Astrocyte (in vitro differentiated cells and primary cell): Measurements from ENCODE around the gene CLIP2.

Source experiments
- EZH2 ChIP-seq: IDR thresholded peaks from 2 replicates; pipeline ENCODE4 v1.6.1; 2012; ENCODE audit warnings: mild to moderate bottlenecking, low read length, inconsistent platforms; ENCODE audit not compliant: insufficient read depth
- TF ChIP-seq, protein P1 (sequence below): IDR thresholded peaks from 2 replicates; pipeline ENCODE4 v1.5.1; 2011; ENCODE audit warnings: low read depth, mild to moderate bottlenecking, inconsistent platforms, low read length, moderate library complexity; ENCODE audit not compliant: insufficient read depth

DNA sequence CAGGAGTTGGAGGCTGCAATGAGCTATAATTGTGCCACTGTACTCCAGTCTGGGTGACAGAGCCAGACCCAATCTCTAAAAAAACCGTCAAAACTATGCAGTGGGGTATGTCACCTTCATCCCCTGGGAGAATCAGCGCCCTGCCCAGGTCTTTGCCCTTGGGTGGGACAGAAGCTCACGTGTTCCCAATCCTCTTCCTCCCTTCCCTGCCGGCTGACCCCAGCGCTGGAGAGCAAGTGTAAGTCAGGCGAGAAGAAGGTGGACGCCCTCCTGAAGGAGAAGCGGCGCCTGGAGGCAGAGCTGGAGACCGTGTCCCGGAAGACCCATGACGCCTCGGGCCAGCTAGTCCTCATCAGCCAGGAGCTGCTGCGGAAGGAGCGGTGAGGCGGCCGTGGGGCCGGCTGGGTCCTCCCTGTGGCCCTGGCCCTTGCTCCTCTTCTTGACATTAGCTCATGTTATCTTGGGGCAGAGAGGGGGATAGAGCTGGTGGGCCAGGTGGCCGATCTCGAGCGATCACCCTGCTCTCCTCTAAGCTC is 99.7 kb downstream of the CLIP2 start:
- TF ChIP-seq, protein P1, sequence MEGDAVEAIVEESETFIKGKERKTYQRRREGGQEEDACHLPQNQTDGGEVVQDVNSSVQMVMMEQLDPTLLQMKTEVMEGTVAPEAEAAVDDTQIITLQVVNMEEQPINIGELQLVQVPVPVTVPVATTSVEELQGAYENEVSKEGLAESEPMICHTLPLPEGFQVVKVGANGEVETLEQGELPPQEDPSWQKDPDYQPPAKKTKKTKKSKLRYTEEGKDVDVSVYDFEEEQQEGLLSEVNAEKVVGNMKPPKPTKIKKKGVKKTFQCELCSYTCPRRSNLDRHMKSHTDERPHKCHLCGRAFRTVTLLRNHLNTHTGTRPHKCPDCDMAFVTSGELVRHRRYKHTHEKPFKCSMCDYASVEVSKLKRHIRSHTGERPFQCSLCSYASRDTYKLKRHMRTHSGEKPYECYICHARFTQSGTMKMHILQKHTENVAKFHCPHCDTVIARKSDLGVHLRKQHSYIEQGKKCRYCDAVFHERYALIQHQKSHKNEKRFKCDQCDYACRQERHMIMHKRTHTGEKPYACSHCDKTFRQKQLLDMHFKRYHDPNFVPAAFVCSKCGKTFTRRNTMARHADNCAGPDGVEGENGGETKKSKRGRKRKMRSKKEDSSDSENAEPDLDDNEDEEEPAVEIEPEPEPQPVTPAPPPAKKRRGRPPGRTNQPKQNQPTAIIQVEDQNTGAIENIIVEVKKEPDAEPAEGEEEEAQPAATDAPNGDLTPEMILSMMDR = no peak
- no peak for TF ChIP-seq EZH2
